GM18909 (cell line): ENCODE measurements around the gene KIAA1671.
"Not testable (repeated sequence)": the region's sequence is repeated elsewhere in the genome, so short reads cannot be mapped to it uniquely, and the experiment has no call there.

Experiments
- ATAC-seq: cut with Tn5 transposase; IDR thresholded peaks from one replicate; pipeline ENCODE4 v1.9.1; 2021; ENCODE audit warnings: mild to moderate bottlenecking; ENCODE audit not compliant: unreplicated experiment, poor library complexity

The KIAA1671 gene

GRCh38 chr22:25207553-25208157 is 255.1 kb downstream of the KIAA1671 start:
- no peak for ATAC-seq

- ATAC-seq = no peak
Observed at GRCh38 chr22:25208328-25208727, 255.8 kb downstream of the KIAA1671 start.

GRCh38 chr22:25208743-25209505 is 256.4 kb downstream of the KIAA1671 start:
- ATAC-seq = no peak

GRCh38 chr22:25210793-25211192 is 258.3 kb downstream of the KIAA1671 start:
- no peak for ATAC-seq

GRCh38 chr22:25212337-25212736 is 259.8 kb downstream of the KIAA1671 start:
- ATAC-seq = no peak

- no peak for ATAC-seq
Observed at GRCh38 chr22:25213221-25213620, 260.7 kb downstream of the KIAA1671 start.

- no peak for ATAC-seq
Observed at GRCh38 chr22:25216230-25216629, 263.7 kb downstream of the KIAA1671 start.

GRCh38 chr22:25219211-25219689 is 266.7 kb downstream of the KIAA1671 start, which contains the start of gene CRYBB2:
CRYBB2 (plus strand) TSS chr22:25219639; CDS start chr22:25221430, 1,791 bp downstream.
- no peak for ATAC-seq

- ATAC-seq = no peak
Observed at GRCh38 chr22:25219948-25220442, 267.5 kb downstream of the KIAA1671 start.

GRCh38 chr22:25221790-25222189 is 269.3 kb downstream of the KIAA1671 start:
- no peak for ATAC-seq

- no peak for ATAC-seq
Observed at GRCh38 chr22:25223269-25223850, 270.8 kb downstream of the KIAA1671 start.

- no peak for ATAC-seq
Observed at GRCh38 chr22:25228822-25229221, 276.3 kb downstream of the KIAA1671 start.

- not testable (repeated sequence) for ATAC-seq
Observed at GRCh38 chr22:25230760-25231159, 278.2 kb downstream of the KIAA1671 start.

- ATAC-seq = no peak
Observed at GRCh38 chr22:25232301-25232700, 279.8 kb downstream of the KIAA1671 start.

GRCh38 chr22:25233706-25234105 is 281.2 kb downstream of the KIAA1671 start:
- not testable (repeated sequence) for ATAC-seq

GRCh38 chr22:25235547-25236290 is 283.2 kb downstream of the KIAA1671 start:
- ATAC-seq = peak; percentile 66

GRCh38 chr22:25236417-25236816 is 283.9 kb downstream of the KIAA1671 start:
- no peak for ATAC-seq

GRCh38 chr22:25237503-25237902 is 285.0 kb downstream of the KIAA1671 start:
- ATAC-seq = no peak

GRCh38 chr22:25238058-25238457 is 285.5 kb downstream of the KIAA1671 start:
- ATAC-seq = not testable (repeated sequence)
